Measurements from ENCODE around the gene CCDC178.

GRCh38 chr18:33427549-33427948 is 13.0 kb downstream of the CCDC178 start:
- no peak for TF ChIP-seq CTCF (IDR thresholded peaks at IDR 0.05; ENCODE audit: poor library complexity)
- TF ChIP-seq EZH2 (IDR thresholded peaks at IDR 0.05; ENCODE audit: borderline replicate concordance), result no peak
- no peak for TF ChIP-seq EZH2phosphoT487 (IDR thresholded peaks at IDR 0.05; ENCODE audit: low read depth, severe bottlenecking, unreplicated experiment)
